Measurements from ENCODE around the gene SFXN2.

SFXN2 gene

GRCh38 chr10:102718220-102718619, 3.8 kb downstream of the SFXN2 start:
- no peak for TF ChIP-seq CTCF (conservative IDR thresholded peaks at IDR 0.05; ENCODE audit: low read depth)
- CTCF ChIA-PET, result no interaction called here
- no peak for DNase-seq (ENCODE audit: low spot score)
- H3K27ac ChIP-seq, result peak overlapping the region; percentile 39
- POLR2A ChIA-PET (ENCODE audit: low non-redundant PET), result no interaction called here

- peak overlapping the region; percentile 8; the same call in 1 of the 2 replicates for H3K27ac ChIP-seq
- ChIA-PET POLR2A (ENCODE audit: low non-redundant PET) (interaction anchor here (0.6 to 0.7 kb wide), 2 partner anchors 76 to 183 kb away, joined by 3 read pairs; no protein-coding TSS in a partner anchor), CTCF (interaction anchor here (0.6 to 1.1 kb wide), 5 partner anchors 8 to 151 kb away, joined by 3 to 13 read pairs (median 3); no protein-coding TSS in a partner anchor)
- no peak for TF ChIP-seq CTCF (conservative IDR thresholded peaks at IDR 0.05; ENCODE audit: low read depth)
- no peak for DNase-seq (ENCODE audit: low spot score)
Measured at GRCh38 chr10:102720337-102720736, 5.9 kb downstream of the SFXN2 start.

GRCh38 chr10:102720775-102721301, 6.4 kb downstream of the SFXN2 start:
- no peak for TF ChIP-seq CTCF (conservative IDR thresholded peaks at IDR 0.05; ENCODE audit: low read depth)
- CTCF ChIA-PET, result interaction anchor here (0.6 kb wide), 3 partner anchors 12 to 31 kb away, joined by 3 to 13 read pairs (median 3); no protein-coding TSS in a partner anchor
- POLR2A ChIA-PET (ENCODE audit: low non-redundant PET), result interaction anchor here (0.6 to 0.7 kb wide), 2 partner anchors 76 to 183 kb away, joined by 3 read pairs; no protein-coding TSS in a partner anchor

GRCh38 chr10:102721954-102722353, 7.5 kb downstream of the SFXN2 start:
- POLR2A ChIA-PET (ENCODE audit: low non-redundant PET), result no interaction called here
- CTCF ChIA-PET, result no interaction called here
- no peak overlapping the region for H3K27ac ChIP-seq
- no peak for DNase-seq (ENCODE audit: low spot score)
- no peak for TF ChIP-seq CTCF (conservative IDR thresholded peaks at IDR 0.05; ENCODE audit: low read depth)

More at GRCh38 chr10:102720775-102721301, 6.4 kb downstream of the SFXN2 start:
- H3K27ac ChIP-seq, result no peak overlapping the region
- no peak for DNase-seq (ENCODE audit: low spot score)

- CTCF ChIA-PET, result no interaction called here
- no peak for TF ChIP-seq CTCF (conservative IDR thresholded peaks at IDR 0.05; ENCODE audit: low read depth)
- no peak overlapping the region for H3K27ac ChIP-seq
- no peak for DNase-seq (ENCODE audit: low spot score)
- POLR2A ChIA-PET (ENCODE audit: low non-redundant PET), result no interaction called here
Measured at GRCh38 chr10:102723989-102724388, 9.6 kb downstream of the SFXN2 start.

GRCh38 chr10:102726274-102726673, 11.8 kb downstream of the SFXN2 start:
- TF ChIP-seq CTCF (conservative IDR thresholded peaks at IDR 0.05; ENCODE audit: low read depth), result no peak
- ChIA-PET POLR2A (ENCODE audit: low non-redundant PET) (interaction anchor here (0.6 kb wide), 1 partner anchor 641 kb away, joined by 4 read pairs; no protein-coding TSS in a partner anchor), CTCF (interaction anchor here (2.0 kb wide), 1 partner anchor 176 kb away, joined by 13 read pairs; no protein-coding TSS in a partner anchor)
- no peak for DNase-seq (ENCODE audit: low spot score)
- H3K27ac ChIP-seq, result peak overlapping the region; percentile 8

Data from RWPE1 (cell line).